B cell (primary cell): ENCODE data around the gene HLA-DQB1. TPM values are rescaled to one million over a fixed set of nuclear protein-coding genes. Genes with fewer than 3 reads are reported as not detected.
A peak's percentile ranks its signal among the peaks of the same experiment; 100 is the strongest.

ENCODE experiments used
- ATAC-seq: fragments of 200-7000 bp; cut with Tn5 transposase; one replicate; pipeline ENCODE4 v1.10.0; 2021; ENCODE audit warnings: low read depth, mild to moderate bottlenecking, moderate number of reproducible peaks, moderate library complexity
- CTCF ChIA-PET: fragments of 350-600 bp; sonication (Branson Sonifier 250); formaldehyde crosslinking; loops from one replicate; lab custom pipeline; 2021; ENCODE audit warnings: antibody characterized with exemption, inconsistent platforms; lab: Charles Lee
- POLR2A ChIA-PET: fragments of 350-600 bp; sonication (Branson Sonifier 250); formaldehyde crosslinking; loops from one replicate; lab custom pipeline; 2021; ENCODE audit warnings: antibody characterized with exemption; lab: Charles Lee
- DNase-seq: peaks from one replicate; pipeline ENCODE4 v3.0.0; 2013
- H2AFZ ChIP-seq: 2 replicates; pipeline ENCODE4 v1.6.1; 2012; ENCODE audit warnings: mild to moderate bottlenecking, low read depth, low read length; ENCODE audit not compliant: insufficient read depth, poor library complexity, severe bottlenecking
- H3K27ac ChIP-seq, 2 donors: 1 replicate in 1 of 2; 2 replicates in 1 of 2; pipeline ENCODE4 v1.5.1; 2012 to 2013; ENCODE audit warnings: low read length in 2 of 2, mild to moderate bottlenecking in 2 of 2, moderate library complexity in 1 of 2
- H3K27me3 ChIP-seq, 4 experiments: fragments of 200-600 bp in 1 of 4; sonication (generic) in 1 of 4; replicated peaks in 1 of 4; 1 replicate in 2 of 4; 2 replicates in 2 of 4; pipeline versions ENCODE4 v1.6.1 to v1.7.0; 2013 to 2016; ENCODE audit warnings: low read length in 3 of 4, mild to moderate bottlenecking in 2 of 4, mixed read lengths in 1 of 4, moderate library complexity in 1 of 4; ENCODE audit not compliant: insufficient read depth in 4 of 4, control insufficient read depth in 3 of 4; ENCODE audit errors: control extremely low read depth in 1 of 4
- H3K36me3 ChIP-seq, 2 experiments: replicated peaks in 1 of 2; 1 replicate in 1 of 2; 2 replicates in 1 of 2; pipeline versions ENCODE4 v1.6.1 to v1.7.1; 2013; ENCODE audit warnings: low read length in 1 of 2; ENCODE audit not compliant: insufficient read depth in 2 of 2, control insufficient read depth in 1 of 2; ENCODE audit errors: control extremely low read depth in 1 of 2, extremely low read depth in 1 of 2
- H3K4me1 ChIP-seq, 2 donors: fragments of 200-600 bp in 1 of 2; sonication (generic) in 1 of 2; 1 replicate in 1 of 2; 2 replicates in 1 of 2; pipeline versions ENCODE4 v1.5.1 to v1.6.1; 2013 to 2017; ENCODE audit warnings: low read length in 2 of 2; ENCODE audit not compliant: control insufficient read depth in 2 of 2, insufficient read depth in 2 of 2
- H3K4me2 ChIP-seq: replicated peaks from 2 replicates; pipeline ENCODE3; 2012; ENCODE audit warnings: mild to moderate bottlenecking, low read depth, low read length; ENCODE audit not compliant: poor library complexity, severe bottlenecking
- H3K4me3 ChIP-seq, 5 experiments: fragments of 200-600 bp in 1 of 5; sonication (generic) in 1 of 5; 1 replicate in 3 of 5; 2 replicates in 2 of 5; pipeline versions ENCODE4 v1.5.1 to v1.7.0; 2011 to 2016; ENCODE audit warnings: low read length in 4 of 5, mild to moderate bottlenecking in 4 of 5, low read depth in 2 of 5, control low read depth in 1 of 5, moderate library complexity in 1 of 5; ENCODE audit not compliant: insufficient read depth in 1 of 5; ENCODE audit errors: control extremely low read depth in 1 of 5, extremely low read depth in 1 of 5
- H3K79me2 ChIP-seq: fragments of 200-600 bp; sonication (generic); one replicate; pipeline ENCODE4 v1.6.0; 2016; ENCODE audit warnings: low read length; ENCODE audit not compliant: control insufficient read depth, insufficient read depth
- H3K9ac ChIP-seq: fragments of 200-600 bp; sonication (generic); 2 replicates; pipeline ENCODE4 v1.6.1; 2017; ENCODE audit warnings: mild to moderate bottlenecking, low read length, moderate library complexity
- H3K9me3 ChIP-seq, 3 donors: one replicate each; pipeline versions ENCODE4 v1.6.1 to v1.7.1; 2013; ENCODE audit warnings: low read length in 2 of 3; ENCODE audit not compliant: control insufficient read depth in 2 of 3, insufficient read depth in 1 of 3; ENCODE audit errors: control extremely low read depth in 1 of 3
- H4K20me1 ChIP-seq: 2 replicates; pipeline ENCODE4 v1.6.0; 2012; ENCODE audit warnings: mild to moderate bottlenecking, low read length; ENCODE audit not compliant: insufficient read depth, control insufficient read depth, poor library complexity, severe bottlenecking
- H3K27ac Mint-ChIP-seq: one replicate; pipeline ENCODE4 v1.8.0; 2021; ENCODE audit warnings: mixed read lengths
- H3K27me3 Mint-ChIP-seq: one replicate; pipeline ENCODE4 v1.8.0; 2021; ENCODE audit warnings: mixed read lengths
- H3K4me1 Mint-ChIP-seq: one replicate; pipeline ENCODE4 v1.8.0; 2021; ENCODE audit warnings: mixed read lengths
- H3K4me3 Mint-ChIP-seq: one replicate; pipeline ENCODE4 v1.8.0; 2021; ENCODE audit warnings: mixed read lengths
- H3K9me3 Mint-ChIP-seq: one replicate; pipeline ENCODE4 v1.8.0; 2022; ENCODE audit warnings: mixed read lengths; ENCODE audit not compliant: insufficient read depth
- EZH2 ChIP-seq: IDR thresholded peaks from 2 replicates; pipeline ENCODE4 v1.6.1; 2012; ENCODE audit warnings: borderline replicate concordance, low read depth, mild to moderate bottlenecking, moderate library complexity, low read length; ENCODE audit not compliant: insufficient read depth, poor library complexity, severe bottlenecking
- WGBS: methylation state at CpG from one replicate; pipeline ENCODE4 v1.1.5; 2013; ENCODE audit warnings: missing lambda C conversion rate; ENCODE audit not compliant: insufficient coverage; 5-methylcytosine and 5-hydroxymethylcytosine counted together
- intact Hi-C: fragments of 100-400 bp; cut with micrococcal nuclease; formaldehyde crosslinking; loops from one replicate; pipeline ENCODE4 v1.10.0; 2022
- polyA plus RNA-seq: library from polyadenylated mRNA; depleted of rRNA; stranded (reverse); fragments of >200 nt; gene quantifications from 2 replicates; pipeline ENCODE4 v1.2.3, GENCODE V29; 2012
- total RNA-seq, 2 donors: library from RNA; stranded (reverse); fragments of 120-200 nt in 1 of 2; gene quantifications; 1 replicate in 1 of 2; 2 replicates in 1 of 2; pipeline versions ENCODE4 v1.2.3 to v1.2.4, GENCODE V29; 2013 to 2022
- TF ChIP-seq, protein P1 (sequence below): fragments of 200-600 bp; IDR thresholded peaks from one replicate; pipeline ENCODE4 v1.8.0; 2022; ENCODE audit warnings: antibody characterized with exemption, mild to moderate bottlenecking

The HLA-DQB1 gene
- total and polyA plus RNA-seq, 2 donors (not counting 1 experiment from before 2014, with no cell fraction given): 267 to 986 TPM

GRCh38 chr6:32614366-32615081 is 51.9 kb downstream of the HLA-DQB1 start:
- ATAC-seq: no peak
- H3K79me2 ChIP-seq: peaks cover 48% of the 10 kb centered on the region
- Mint-ChIP-seq H3K4me3 (no peak overlapping the region), H3K27ac (peak overlapping the region; percentile 85), H3K9me3 (peaks cover 8% of the 10 kb centered on the region), H3K4me1 (peaks cover 51% of the 10 kb centered on the region), H3K27me3 (no peaks in the 10 kb centered on the region)
- ChIA-PET CTCF (interaction anchor here (1.2 to 3.5 kb wide), 2 partner anchors 8 to 21 kb away, joined by 3 to 20 read pairs; no protein-coding TSS in a partner anchor), POLR2A (interaction anchor here (0.9 to 2.9 kb wide), 4 partner anchors 8 to 175 kb away, joined by 3 to 21 read pairs (median 4); partner anchors contain the start of genes HLA-DQA1 and HLA-DRA)
- H3K9ac ChIP-seq: no peak overlapping the region
- H3K27me3 ChIP-seq: no peaks in the 10 kb centered on the region
- no peak overlapping the region for H3K4me3 ChIP-seq
- peaks cover 26 to 34% of the 10 kb centered on the region in 2 donors for H3K4me1 ChIP-seq
- H3K27ac ChIP-seq: no peak overlapping the region
- H4K20me1 ChIP-seq: no peaks in the 10 kb centered on the region
- no peak overlapping the region for H2AFZ ChIP-seq
- intact Hi-C loops: no loop called here
- WGBS: no CpG with 5 or more reads among the region's 1 CpG
- H3K9me3 ChIP-seq: peaks cover 3 to 13% (median 5%) of the 10 kb centered on the region in 3 donors
- TF ChIP-seq EZH2: no peak
- TF ChIP-seq, protein P1, sequence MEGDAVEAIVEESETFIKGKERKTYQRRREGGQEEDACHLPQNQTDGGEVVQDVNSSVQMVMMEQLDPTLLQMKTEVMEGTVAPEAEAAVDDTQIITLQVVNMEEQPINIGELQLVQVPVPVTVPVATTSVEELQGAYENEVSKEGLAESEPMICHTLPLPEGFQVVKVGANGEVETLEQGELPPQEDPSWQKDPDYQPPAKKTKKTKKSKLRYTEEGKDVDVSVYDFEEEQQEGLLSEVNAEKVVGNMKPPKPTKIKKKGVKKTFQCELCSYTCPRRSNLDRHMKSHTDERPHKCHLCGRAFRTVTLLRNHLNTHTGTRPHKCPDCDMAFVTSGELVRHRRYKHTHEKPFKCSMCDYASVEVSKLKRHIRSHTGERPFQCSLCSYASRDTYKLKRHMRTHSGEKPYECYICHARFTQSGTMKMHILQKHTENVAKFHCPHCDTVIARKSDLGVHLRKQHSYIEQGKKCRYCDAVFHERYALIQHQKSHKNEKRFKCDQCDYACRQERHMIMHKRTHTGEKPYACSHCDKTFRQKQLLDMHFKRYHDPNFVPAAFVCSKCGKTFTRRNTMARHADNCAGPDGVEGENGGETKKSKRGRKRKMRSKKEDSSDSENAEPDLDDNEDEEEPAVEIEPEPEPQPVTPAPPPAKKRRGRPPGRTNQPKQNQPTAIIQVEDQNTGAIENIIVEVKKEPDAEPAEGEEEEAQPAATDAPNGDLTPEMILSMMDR: no peak
- no peak overlapping the region for H3K4me2 ChIP-seq
- DNase-seq: no peak
- H3K36me3 ChIP-seq: no peaks in the 10 kb centered on the region

DNA sequence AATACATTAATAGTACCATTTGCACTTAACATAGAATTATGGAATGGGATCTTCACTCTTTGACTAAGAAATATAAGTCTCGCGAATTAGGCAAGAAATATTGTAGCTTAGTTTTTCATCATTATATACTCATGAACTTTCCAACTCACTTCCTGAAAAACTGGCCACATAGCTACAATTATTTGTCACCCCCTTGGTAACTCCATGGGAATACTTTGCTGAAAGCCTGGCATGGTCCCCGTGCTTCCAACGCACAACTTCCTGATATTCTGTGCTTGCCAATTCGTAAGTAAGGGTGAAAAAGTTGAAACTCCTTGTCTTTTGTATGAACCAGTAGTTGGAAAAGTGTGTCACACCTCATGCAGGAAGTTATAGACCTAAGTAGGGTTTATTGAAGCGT is 53.0 kb downstream of the HLA-DQB1 start:
- Histone ChIP-seq H2AFZ (no peak overlapping the region), H3K9me3 (peaks cover 2 to 7% (median 3%) of the 10 kb centered on the region in 3 donors), H3K27me3 (no peaks in the 10 kb centered on the region), H3K4me1 (peaks cover 34 to 38% of the 10 kb centered on the region in 2 donors), H3K4me2 (no peak overlapping the region), H3K9ac (no peak overlapping the region), H3K27ac (no peak overlapping the region), H3K4me3 (no peak overlapping the region), H3K36me3 (no peaks in the 10 kb centered on the region), H4K20me1 (no peaks in the 10 kb centered on the region), H3K79me2 (peaks cover 48% of the 10 kb centered on the region)
- H3K4me1 Mint-ChIP-seq: peaks cover 55% of the 10 kb centered on the region
- H3K27ac Mint-ChIP-seq: peak overlapping the region; percentile 66
- H3K27me3 Mint-ChIP-seq: no peaks in the 10 kb centered on the region
- TF ChIP-seq, protein P1: no peak
- TF ChIP-seq EZH2: no peak
- WGBS: 0% methylated on average over 2 of the region's 6 CpGs
- ChIA-PET CTCF (interaction anchor here (1.2 to 3.5 kb wide), 2 partner anchors 9 to 22 kb away, joined by 3 to 20 read pairs; no protein-coding TSS in a partner anchor), POLR2A (interaction anchor here (2.9 kb wide), 1 partner anchor 9 kb away, joined by 21 read pairs; no protein-coding TSS in a partner anchor)
- no peak for ATAC-seq
- intact Hi-C loops: no loop called here
- peaks cover 8% of the 10 kb centered on the region for H3K9me3 Mint-ChIP-seq
- DNase-seq: no peak
- H3K4me3 Mint-ChIP-seq: no peak overlapping the region
